Measurements from ENCODE around the gene FAR1. TPM values are rescaled to one million over a fixed set of nuclear protein-coding genes. Genes with fewer than 3 reads are reported as not detected.
"Not testable (repeated sequence)": the region's sequence is repeated elsewhere in the genome, so short reads cannot be mapped to it uniquely, and the experiment has no call there.

The FAR1 gene
- 10 to 100 TPM; 69.9 to 82.6 (median 79.0) TPM for polyA plus RNA-seq (ENCODE audit: insufficient read length in 3 of 3)
- long read RNA-seq, donor 1, full-length matches to known transcripts = 7 of 19 reads
- long read RNA-seq, donor 1, partial matches to known transcripts = 12 of 19 reads
- long read RNA-seq, donor 1, other reads (novel, unspliced or antisense) = 0 of 19 reads
- long read RNA-seq, donor 2, full-length matches to known transcripts = 2 of 2 reads
- long read RNA-seq, donor 2, partial matches to known transcripts = 0 of 2 reads
- long read RNA-seq, donor 2, other reads (novel, unspliced or antisense) = 0 of 2 reads
- long read RNA-seq, donor 3, full-length matches to known transcripts = 18 of 31 reads
- long read RNA-seq, donor 3, partial matches to known transcripts = 13 of 31 reads
- long read RNA-seq, donor 3, other reads (novel, unspliced or antisense) = 0 of 31 reads
- long read RNA-seq, donor 4, full-length matches to known transcripts = 20 of 25 reads
- long read RNA-seq, donor 4, partial matches to known transcripts = 5 of 25 reads
- long read RNA-seq, donor 4, other reads (novel, unspliced or antisense) = 0 of 25 reads
- long read RNA-seq, donor 5 = 0 reads
- long read RNA-seq, donor 6, full-length matches to known transcripts = 15 of 15 reads
- long read RNA-seq, donor 6, partial matches to known transcripts = 0 of 15 reads
- long read RNA-seq, donor 6, other reads (novel, unspliced or antisense) = 0 of 15 reads
- long read RNA-seq, donor 7, full-length matches to known transcripts = 13 of 19 reads
- long read RNA-seq, donor 7, partial matches to known transcripts = 6 of 19 reads
- long read RNA-seq, donor 7, other reads (novel, unspliced or antisense) = 0 of 19 reads
- long read RNA-seq, donor 8, full-length matches to known transcripts = 21 of 26 reads
- long read RNA-seq, donor 8, partial matches to known transcripts = 5 of 26 reads
- long read RNA-seq, donor 8, other reads (novel, unspliced or antisense) = 0 of 26 reads
- long read RNA-seq, donor 9, full-length matches to known transcripts = 11 of 11 reads
- long read RNA-seq, donor 9, partial matches to known transcripts = 0 of 11 reads
- long read RNA-seq, donor 9, other reads (novel, unspliced or antisense) = 0 of 11 reads
- long read RNA-seq, donor 10, full-length matches to known transcripts = 9 of 9 reads
- long read RNA-seq, donor 10, partial matches to known transcripts = 0 of 9 reads
- long read RNA-seq, donor 10, other reads (novel, unspliced or antisense) = 0 of 9 reads
- long read RNA-seq, donor 11, full-length matches to known transcripts = 8 of 18 reads
- long read RNA-seq, donor 11, partial matches to known transcripts = 10 of 18 reads
- long read RNA-seq, donor 11, other reads (novel, unspliced or antisense) = 0 of 18 reads
- long read RNA-seq, donor 12, full-length matches to known transcripts = 5 of 5 reads
- long read RNA-seq, donor 12, partial matches to known transcripts = 0 of 5 reads
- long read RNA-seq, donor 12, other reads (novel, unspliced or antisense) = 0 of 5 reads
- long read RNA-seq, donor 13 = 0 reads
- long read RNA-seq, donor 14, full-length matches to known transcripts = 8 of 30 reads
- long read RNA-seq, donor 14, partial matches to known transcripts = 22 of 30 reads
- long read RNA-seq, donor 14, other reads (novel, unspliced or antisense) = 0 of 30 reads
- long read RNA-seq, donor 15, full-length matches to known transcripts = 2 of 2 reads
- long read RNA-seq, donor 15, partial matches to known transcripts = 0 of 2 reads
- long read RNA-seq, donor 15, other reads (novel, unspliced or antisense) = 0 of 2 reads
- long read RNA-seq, donor 16, full-length matches to known transcripts = 41 of 77 reads
- long read RNA-seq, donor 16, partial matches to known transcripts = 36 of 77 reads
- long read RNA-seq, donor 16, other reads (novel, unspliced or antisense) = 0 of 77 reads

DNA sequence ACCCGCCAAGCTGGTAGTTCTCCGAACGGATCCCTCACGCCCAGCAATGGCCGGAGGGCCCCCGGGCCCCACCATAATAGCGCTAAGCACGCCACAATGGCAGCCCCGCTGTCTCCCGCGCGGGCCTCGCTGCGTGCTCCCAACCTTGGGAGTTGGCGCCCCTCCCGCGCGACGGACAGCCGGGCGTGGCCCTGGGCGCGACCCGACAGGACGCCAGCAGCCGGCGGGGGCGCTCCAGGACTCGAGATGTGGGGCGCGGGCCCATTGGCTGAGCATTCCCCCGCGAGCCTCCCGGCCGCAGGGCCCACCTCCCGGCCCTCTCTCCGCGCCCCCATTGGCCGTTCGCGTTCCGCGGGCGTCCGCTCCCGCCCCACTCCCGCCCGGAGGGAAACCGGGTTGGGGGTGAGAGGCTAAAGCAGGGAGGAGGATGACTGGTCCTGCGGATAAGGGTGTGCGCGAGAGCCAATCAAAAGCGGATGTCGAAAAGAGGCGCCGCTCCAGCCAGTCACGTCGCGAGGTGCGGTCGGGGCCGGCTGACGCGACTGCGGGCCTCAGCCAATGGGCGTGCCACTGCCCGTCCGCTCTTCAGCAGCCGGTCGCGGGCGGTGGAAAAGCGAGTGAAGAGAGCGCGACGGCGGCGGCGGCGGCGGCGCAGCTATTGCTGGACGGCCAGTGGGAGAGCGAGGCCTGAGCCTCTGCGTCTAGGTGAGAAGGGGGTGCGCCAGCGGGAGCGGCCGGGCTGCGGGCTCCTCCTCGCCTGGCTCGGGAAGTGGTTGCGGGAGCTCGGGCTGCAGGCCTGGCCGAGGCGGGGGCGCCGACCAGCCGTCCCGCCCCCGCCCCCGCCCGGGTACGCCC lies at the start of gene FAR1:
Gene FAR1 (plus strand): TSS at position 567 of the 855 bp plus-strand sequence. CDS start 26,098 bp downstream, outside the sequence.
- peak; percentile 90 to 98 (median 97) for DNase-seq (ENCODE audit: extremely low read depth in 1 of 11, low read depth in 9 of 11, low spot score in 4 of 11)

GRCh38 chr11:13620063-13620462 lies 48.4 kb upstream of the FAR1 start:
- DNase-seq (ENCODE audit: extremely low read depth in 1 of 11, low read depth in 9 of 11, low spot score in 4 of 11) = no peak

DNA sequence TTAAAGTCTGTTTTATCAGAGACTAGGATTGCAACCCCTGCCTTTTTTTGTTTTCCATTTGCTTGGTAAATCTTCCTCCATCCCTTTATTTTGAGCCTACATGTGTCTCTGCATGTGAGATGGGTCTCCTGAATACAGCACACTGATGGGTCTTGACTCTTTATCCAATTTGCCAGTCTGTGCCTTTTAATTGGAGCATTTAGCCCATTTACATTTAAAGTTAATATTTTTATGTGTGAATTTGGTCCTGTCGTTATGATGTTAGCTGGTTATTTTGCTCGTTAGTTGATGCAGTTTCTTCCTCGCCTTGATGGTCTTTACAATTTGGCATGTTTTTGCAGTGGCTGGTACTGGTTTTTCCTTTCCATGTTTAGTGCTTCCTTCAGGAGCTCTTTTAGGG lies 41.6 kb upstream of the FAR1 start:
- not testable (repeated sequence) for DNase-seq (ENCODE audit: extremely low read depth in 1 of 11, low read depth in 9 of 11, low spot score in 4 of 11)

- DNase-seq (ENCODE audit: extremely low read depth in 1 of 11, low read depth in 9 of 11, low spot score in 4 of 11) = not testable (repeated sequence)
Observed at GRCh38 chr11:13628634-13629033, 39.8 kb upstream of the FAR1 start.

DNA sequence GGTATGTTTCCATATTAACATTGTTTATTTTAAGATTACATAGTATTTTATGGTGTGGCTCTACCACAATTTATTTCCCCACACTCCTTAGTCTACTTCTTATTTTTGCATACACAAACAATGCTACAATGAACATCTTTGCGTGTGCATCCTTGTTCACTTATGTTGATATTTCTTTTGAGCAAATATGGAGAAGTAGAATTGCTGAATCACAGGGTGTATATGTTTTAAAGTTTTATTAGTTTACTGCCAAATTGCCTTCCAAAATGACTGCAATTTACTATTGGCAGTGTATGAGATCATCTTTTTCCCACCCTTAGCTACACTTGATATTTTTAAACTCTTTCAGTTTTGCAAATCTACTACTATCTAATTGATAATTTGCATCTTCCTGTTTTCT lies 38.7 kb upstream of the FAR1 start:
- DNase-seq (ENCODE audit: extremely low read depth in 1 of 11, low read depth in 9 of 11, low spot score in 4 of 11) = no peak

- no peak for DNase-seq (ENCODE audit: extremely low read depth in 1 of 11, low read depth in 9 of 11, low spot score in 4 of 11)
Observed at GRCh38 chr11:13635290-13635689, 33.2 kb upstream of the FAR1 start.

DNA sequence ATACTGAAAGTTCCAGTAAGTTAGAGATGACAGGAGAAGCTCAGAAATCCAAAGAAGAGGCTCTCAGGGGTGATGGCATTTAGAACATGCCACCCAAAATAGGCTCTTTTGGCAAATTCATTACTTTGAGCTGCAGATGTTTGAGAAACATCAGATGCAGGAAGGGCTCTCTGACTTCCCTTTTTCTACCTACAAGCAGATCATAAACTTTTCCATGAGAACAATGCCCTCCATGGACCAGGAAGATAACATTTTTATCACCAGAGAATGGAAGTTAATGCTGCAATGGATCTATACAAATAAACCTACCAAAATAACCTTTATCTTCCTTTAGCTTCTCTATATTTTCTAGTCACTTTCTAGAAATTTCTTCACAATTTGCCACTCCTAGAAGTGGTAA lies 32.7 kb upstream of the FAR1 start:
- no peak for DNase-seq (ENCODE audit: extremely low read depth in 1 of 11, low read depth in 9 of 11, low spot score in 4 of 11)

- DNase-seq (ENCODE audit: extremely low read depth in 1 of 11, low read depth in 9 of 11, low spot score in 4 of 11) = no peak
Observed at GRCh38 chr11:13637125-13638069, 31.1 kb upstream of the FAR1 start.

GRCh38 chr11:13638422-13638821 lies 30.0 kb upstream of the FAR1 start:
- DNase-seq (ENCODE audit: extremely low read depth in 1 of 11, low read depth in 9 of 11, low spot score in 4 of 11) = no peak

GRCh38 chr11:13644997-13645687 lies 23.3 kb upstream of the FAR1 start:
- DNase-seq (ENCODE audit: extremely low read depth in 1 of 11, low read depth in 9 of 11, low spot score in 4 of 11) = no peak

- no peak for DNase-seq (ENCODE audit: extremely low read depth in 1 of 11, low read depth in 9 of 11, low spot score in 4 of 11)
Observed at GRCh38 chr11:13647391-13647790, 21.1 kb upstream of the FAR1 start.

GRCh38 chr11:13649619-13650018 lies 18.8 kb upstream of the FAR1 start:
- DNase-seq (ENCODE audit: extremely low read depth in 1 of 11, low read depth in 9 of 11, low spot score in 4 of 11) = no peak

GRCh38 chr11:13651515-13651914 lies 17.0 kb upstream of the FAR1 start:
- DNase-seq (ENCODE audit: extremely low read depth in 1 of 11, low read depth in 9 of 11, low spot score in 4 of 11) = not testable (repeated sequence)

GRCh38 chr11:13661074-13661623 lies 7.3 kb upstream of the FAR1 start:
- no peak for DNase-seq (ENCODE audit: extremely low read depth in 1 of 11, low read depth in 9 of 11, low spot score in 4 of 11)

GRCh38 chr11:13663631-13664071 lies 4.8 kb upstream of the FAR1 start:
- no peak for DNase-seq (ENCODE audit: extremely low read depth in 1 of 11, low read depth in 9 of 11, low spot score in 4 of 11)
